Lower lobe of right lung (tissue), 2 donors: ENCODE results near the gene CNOT8. TPM values are rescaled to one million over a fixed set of nuclear protein-coding genes. Genes with fewer than 3 reads are reported as not detected.

ENCODE experiments used
- ATAC-seq, 2 donors: fragments of 200-7000 bp; cut with Tn5 transposase; one replicate each; pipeline ENCODE4 v1.9.1; 2020 to 2022; ENCODE audit warnings: mild to moderate bottlenecking in 2 of 2, moderate library complexity in 2 of 2
- DNase-seq: peaks from one replicate; pipeline ENCODE4 v3.0.0-alpha.2; 2020
- H3K27ac ChIP-seq: fragments of 200-600 bp; one replicate; pipeline ENCODE4 v1.8.0; 2022
- H3K27me3 ChIP-seq: fragments of 200-600 bp; one replicate; pipeline ENCODE4 v1.8.0; 2022; ENCODE audit warnings: low read depth
- H3K36me3 ChIP-seq: fragments of 200-600 bp; one replicate; pipeline ENCODE4 v1.8.0; 2022; ENCODE audit warnings: mild to moderate bottlenecking
- H3K4me1 ChIP-seq: fragments of 200-600 bp; one replicate; pipeline ENCODE4 v1.8.0; 2022
- H3K4me3 ChIP-seq: fragments of 200-600 bp; one replicate; pipeline ENCODE4 v1.8.0; 2022; ENCODE audit warnings: mild to moderate bottlenecking
- H3K9me3 ChIP-seq: fragments of 200-600 bp; one replicate; pipeline ENCODE4 v1.8.0; 2022
- CTCF ChIP-seq: fragments of 200-600 bp; IDR thresholded peaks from one replicate; pipeline ENCODE4 v1.8.0; 2022; ENCODE audit warnings: antibody characterized with exemption, mild to moderate bottlenecking
- intact Hi-C: fragments of 100-400 bp; cut with DNase I; formaldehyde crosslinking; loops from one replicate; pipeline ENCODE4 v1.11.0; 2022
- long read RNA-seq: library from polyadenylated mRNA; unstranded; transcript quantifications from one replicate; pipeline ENCODE4 v2.0.0, GENCODE V29; 2021
- total RNA-seq: library from RNA; stranded (reverse); fragmentation: NEBNext Ultra II Directional; extraction: Animal tissue kit (Norgen Biotek cat#: 25700); gene quantifications from one replicate; pipeline ENCODE4 v1.2.1, GENCODE V29; 2021
- donor health status: DM: no; HTN: yes; CAD: no; lungs with severe emphysema.

The CNOT8 gene
- 106 TPM for total RNA-seq
- long read RNA-seq, transcript CNOT8-201 (7 exons, 2,528 nt): major isoform, 89 of 189 reads
- long read RNA-seq, transcript CNOT8-204 (8 exons, 2,708 nt): minor isoform, 18 of 189 reads
- long read RNA-seq, transcript CNOT8-214 (6 exons, 923 nt): minor isoform, 7 of 189 reads
- long read RNA-seq, transcript CNOT8-202 (7 exons, 2,604 nt): minor isoform, 22 of 189 reads
- long read RNA-seq, partial matches to known transcripts: 12 of 189 reads
- long read RNA-seq, other reads (novel, unspliced or antisense): 35 of 189 reads

GRCh38 chr5:154858297-154858971 lies at the start of gene CNOT8:
Gene CNOT8 (plus strand): TSS chr5:154858627. CDS start chr5:154863279, 4,652 bp downstream.
- Histone ChIP-seq H3K36me3 (peaks cover 4% of the 10 kb centered on the region), H3K9me3 (no peaks in the 10 kb centered on the region), H3K4me3 (peak within 1 kb of the TSS; percentile 76), H3K4me1 (peaks cover 54% of the 10 kb centered on the region), H3K27ac (peak within 1 kb of the TSS; percentile 100), H3K27me3 (no peaks in the 10 kb centered on the region)
- ATAC-seq (peak; percentile 94 to 96), DNase-seq (peak; percentile 99)
- TF ChIP-seq CTCF: no peak
- intact Hi-C loops: no loop called here

- intact Hi-C loops: loop anchor here (10.0 kb wide), 1 partner anchor 156 kb away; no protein-coding TSS in a partner anchor
- Histone ChIP-seq H3K27me3 (no peaks in the 10 kb centered on the region), H3K4me3 (no peak overlapping the region), H3K27ac (no peak overlapping the region), H3K9me3 (no peaks in the 10 kb centered on the region), H3K36me3 (peaks cover 100% of the 10 kb centered on the region), H3K4me1 (peaks cover 9% of the 10 kb centered on the region)
- ATAC-seq: no peak
- no peak for TF ChIP-seq CTCF
- DNase-seq: no peak
Observed at GRCh38 chr5:154811239-154811638, 47.2 kb upstream of the CNOT8 start.

- ATAC-seq (peak; percentile 82 to 88), DNase-seq (peak; percentile 66)
- H3K27me3 ChIP-seq: no peaks in the 10 kb centered on the region
- peak; percentile 88 for TF ChIP-seq CTCF
- peaks cover 100% of the 10 kb centered on the region for H3K36me3 ChIP-seq
- intact Hi-C loops: loop anchor here (10.0 kb wide), 1 partner anchor 157 kb away; no protein-coding TSS in a partner anchor
- no peaks in the 10 kb centered on the region for H3K9me3 ChIP-seq
- no peak overlapping the region for H3K4me3 ChIP-seq
- H3K27ac ChIP-seq: no peak overlapping the region
- H3K4me1 ChIP-seq: peaks cover 13% of the 10 kb centered on the region
Observed at GRCh38 chr5:154811653-154812465, 46.6 kb upstream of the CNOT8 start.

GRCh38 chr5:154813158-154813557 lies 45.3 kb upstream of the CNOT8 start:
- no peaks in the 10 kb centered on the region for H3K27me3 ChIP-seq
- H3K4me3 ChIP-seq: no peak overlapping the region
- intact Hi-C loops: loop anchor here (10.0 kb wide), 1 partner anchor 158 kb away; no protein-coding TSS in a partner anchor
- H3K27ac ChIP-seq: no peak overlapping the region
- peaks cover 100% of the 10 kb centered on the region for H3K36me3 ChIP-seq
- DNase-seq (no peak), ATAC-seq (no peak)
- H3K9me3 ChIP-seq: no peaks in the 10 kb centered on the region
- no peak for TF ChIP-seq CTCF
- H3K4me1 ChIP-seq: peaks cover 16% of the 10 kb centered on the region

- Histone ChIP-seq H3K4me3 (no peak overlapping the region), H3K27me3 (no peaks in the 10 kb centered on the region), H3K4me1 (peaks cover 16% of the 10 kb centered on the region), H3K9me3 (no peaks in the 10 kb centered on the region), H3K27ac (no peak overlapping the region), H3K36me3 (peaks cover 100% of the 10 kb centered on the region)
- intact Hi-C loops: loop anchor here (10.0 kb wide), 1 partner anchor 159 kb away; no protein-coding TSS in a partner anchor
- no peak for TF ChIP-seq CTCF
- DNase-seq (no peak), ATAC-seq (no peak)
Observed at GRCh38 chr5:154813736-154814135, 44.7 kb upstream of the CNOT8 start.
